DMS 273 (cell line): ENCODE results near the gene ZC3H15.
"Not testable (repeated sequence)": the region's sequence is repeated elsewhere in the genome, so short reads cannot be mapped to it uniquely, and the experiment has no call there.

Experiments
- DNase-seq: peaks from one replicate; lab custom pipeline; 2025; ENCODE audit not compliant: unreplicated experiment; lab: John Stamatoyannopoulos, UW

The ZC3H15 gene

DNA sequence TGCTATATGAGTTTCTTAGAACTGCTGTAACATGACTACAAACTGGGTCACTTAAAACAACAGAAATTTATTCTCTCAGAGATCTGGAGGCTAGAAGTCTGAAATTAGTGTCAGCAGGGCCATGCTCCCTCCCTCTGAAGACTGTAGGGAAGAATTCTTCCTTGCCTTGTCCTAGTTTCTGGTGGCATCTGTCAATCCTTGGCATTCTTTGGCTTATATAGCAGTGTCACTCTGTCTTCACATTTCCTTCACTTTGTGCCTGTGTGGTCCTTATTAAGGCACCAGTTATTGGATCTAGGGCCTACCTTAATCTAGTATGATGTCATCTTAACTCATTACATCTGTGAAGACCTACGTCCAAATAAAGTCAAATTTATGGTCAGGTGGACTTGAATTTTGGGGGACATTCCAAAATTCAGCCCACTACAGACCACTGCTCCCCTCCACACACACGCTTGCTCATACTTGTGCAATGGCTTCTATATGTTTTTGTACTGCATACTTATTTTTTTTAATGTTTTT lies 7.6 kb downstream of the ZC3H15 start:
- no peak for DNase-seq

DNA sequence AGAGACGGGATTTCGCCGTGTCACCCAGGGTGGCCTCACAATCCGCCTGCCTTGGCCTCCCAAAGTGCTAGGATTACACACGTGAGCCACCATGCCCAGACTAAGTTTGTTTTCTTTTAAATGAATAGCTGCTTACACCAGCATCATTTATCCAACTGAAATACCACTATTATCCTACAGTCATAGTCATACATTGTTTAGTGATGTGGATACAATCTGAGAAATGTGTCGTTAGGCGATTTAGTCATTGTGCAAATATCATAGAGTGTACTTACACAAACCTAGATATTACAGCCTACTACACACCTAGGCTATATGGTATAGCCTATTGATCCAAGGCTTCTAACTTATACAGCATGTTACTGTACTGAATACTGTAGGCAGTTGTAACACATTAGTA lies 10.3 kb downstream of the ZC3H15 start:
- no peak for DNase-seq

DNA sequence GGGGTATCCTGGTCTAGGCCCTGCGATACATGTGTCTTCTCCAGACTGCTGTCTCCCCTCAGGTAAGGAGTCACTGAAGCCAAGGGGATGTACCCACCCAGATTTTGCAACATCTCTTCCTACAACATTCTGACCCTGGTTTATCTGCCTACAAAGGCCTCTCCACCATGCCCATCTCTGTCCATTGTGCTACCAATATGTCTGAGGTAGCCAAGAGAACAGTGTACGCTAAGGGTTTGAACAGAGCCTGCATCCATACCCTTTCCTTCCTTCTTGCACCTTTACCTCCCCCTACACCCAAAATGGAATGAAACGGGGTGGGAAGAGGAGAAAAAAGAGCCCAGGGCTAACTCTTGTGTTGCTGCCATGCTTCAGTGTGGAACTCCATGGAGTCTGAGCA lies 11.9 kb downstream of the ZC3H15 start:
- no peak for DNase-seq

DNA sequence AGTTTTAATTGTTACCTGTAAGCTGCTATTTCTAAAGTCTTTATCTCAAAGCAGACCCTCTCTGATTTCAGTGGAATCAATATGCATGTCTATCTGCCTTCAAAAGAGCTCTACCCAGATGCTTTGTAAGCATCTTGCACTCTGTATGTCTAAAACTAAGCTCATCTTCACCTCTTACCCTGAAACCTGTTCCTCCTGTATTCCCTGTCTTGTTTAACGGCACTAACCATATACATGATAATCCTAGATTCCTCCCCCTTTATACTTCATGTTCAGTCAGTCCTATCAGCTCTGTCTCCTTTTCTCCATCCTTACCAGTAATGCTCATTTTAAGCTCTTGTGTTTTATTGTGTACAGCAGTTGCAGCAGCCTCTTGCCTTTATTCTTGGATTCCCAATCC lies 12.8 kb downstream of the ZC3H15 start:
- no peak for DNase-seq

DNA sequence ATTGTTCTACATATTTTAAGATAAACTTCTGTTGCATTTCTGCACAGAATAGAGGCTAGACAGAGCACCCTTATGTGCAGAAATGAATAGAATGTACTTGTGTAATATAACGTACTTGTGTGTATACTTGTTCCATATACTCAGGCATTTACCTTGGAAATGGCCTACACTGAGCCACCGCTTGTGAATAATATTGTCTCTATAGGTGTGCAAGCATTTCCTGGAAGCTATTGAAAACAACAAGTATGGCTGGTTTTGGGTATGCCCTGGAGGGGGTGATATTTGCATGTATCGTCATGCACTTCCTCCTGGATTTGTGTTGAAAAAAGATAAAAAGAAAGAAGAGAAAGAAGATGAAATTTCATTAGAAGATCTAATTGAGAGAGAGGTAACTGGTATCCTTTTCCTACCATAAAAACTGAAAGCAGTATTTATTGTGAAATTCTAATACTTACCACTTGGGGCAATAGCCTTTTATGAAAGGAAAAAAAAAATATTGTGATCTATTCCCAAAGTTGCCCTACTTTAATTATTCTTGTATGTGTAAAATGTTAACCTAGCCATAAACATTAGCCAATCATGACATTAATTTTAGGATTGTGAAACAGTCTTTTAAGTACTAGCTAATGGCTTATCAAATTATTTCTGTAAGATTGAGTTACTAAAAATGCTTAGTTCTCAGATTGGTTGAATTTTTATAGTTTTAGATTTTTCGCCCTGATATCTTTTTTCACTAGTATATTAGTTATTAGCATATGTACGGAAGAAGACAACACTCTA lies 18.0 kb downstream of the ZC3H15 start:
- DNase-seq = peak; percentile 47

DNA sequence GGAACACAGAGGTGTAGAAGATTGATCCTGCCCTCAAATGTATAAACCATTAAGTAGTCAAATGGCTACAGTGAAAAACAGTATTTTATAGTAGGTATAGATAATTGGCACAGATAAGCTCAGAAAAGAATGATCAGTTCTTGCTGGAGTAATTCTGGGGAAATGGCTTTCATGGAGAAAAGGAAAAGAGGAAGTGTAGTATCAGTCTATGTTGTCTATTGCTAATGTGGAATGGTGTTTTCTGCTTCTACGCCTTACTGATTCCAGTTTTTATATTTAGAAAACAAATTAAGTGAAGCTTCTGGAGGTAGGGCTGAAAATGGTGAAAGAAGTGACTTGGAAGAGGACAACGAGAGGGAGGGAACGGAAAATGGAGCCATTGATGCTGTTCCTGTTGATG lies 22.2 kb downstream of the ZC3H15 start:
- DNase-seq = no peak

DNA sequence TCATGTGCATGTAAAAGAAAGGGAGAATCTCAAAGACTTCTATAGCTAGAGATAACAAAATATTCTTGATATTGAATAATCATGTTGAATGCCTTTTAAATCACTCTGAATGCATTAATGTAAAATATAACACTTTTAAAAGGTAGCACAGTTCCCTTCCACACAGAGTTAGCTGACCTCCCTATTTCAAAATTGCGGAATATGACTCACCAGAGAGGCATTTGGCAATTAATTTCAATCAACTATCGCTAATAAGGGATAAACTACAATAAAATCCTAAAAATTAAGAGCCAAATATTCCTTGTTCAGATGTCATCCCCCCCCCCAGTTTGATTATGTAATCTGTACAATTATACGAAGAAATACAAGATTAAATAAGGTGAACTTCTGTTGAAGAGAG lies 29.3 kb downstream of the ZC3H15 start:
- DNase-seq = no peak

DNA sequence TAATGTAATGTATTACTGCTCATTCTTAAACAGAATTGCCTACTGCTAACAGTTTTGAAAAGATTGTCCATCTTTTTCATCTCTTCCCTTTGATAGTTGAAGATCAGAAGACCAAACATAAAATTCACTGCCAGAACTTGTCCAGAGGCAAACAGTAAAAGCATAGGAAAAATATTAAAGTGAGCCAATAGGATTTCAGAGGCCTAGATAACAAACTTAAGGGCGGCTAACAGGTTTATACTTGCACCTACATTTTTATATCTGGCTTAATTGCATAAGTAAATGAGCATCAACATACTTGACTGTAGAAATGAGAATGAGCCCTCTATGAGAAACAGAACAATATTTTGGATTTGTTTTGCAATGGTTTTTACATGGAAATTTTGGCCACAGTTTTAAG lies 30.3 kb downstream of the ZC3H15 start:
- DNase-seq = no peak

DNA sequence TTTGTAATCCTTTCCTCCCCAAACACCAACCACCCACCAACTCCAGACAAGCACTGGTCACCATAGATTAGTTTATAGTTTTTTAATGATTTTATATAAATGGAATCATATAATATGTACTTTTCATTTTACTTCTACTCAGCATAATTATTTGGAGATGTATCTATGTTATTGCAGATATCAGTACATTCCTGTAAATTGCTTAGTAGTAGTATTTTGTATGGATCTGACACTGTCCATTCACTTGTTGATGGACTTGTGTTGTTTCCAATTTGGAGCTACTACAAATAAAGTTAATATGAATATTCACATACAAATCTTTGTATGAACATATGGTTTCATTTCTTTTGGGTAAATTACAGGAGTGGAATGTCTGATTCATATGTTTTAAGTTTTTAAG lies 31.0 kb downstream of the ZC3H15 start:
- DNase-seq = no peak

DNA sequence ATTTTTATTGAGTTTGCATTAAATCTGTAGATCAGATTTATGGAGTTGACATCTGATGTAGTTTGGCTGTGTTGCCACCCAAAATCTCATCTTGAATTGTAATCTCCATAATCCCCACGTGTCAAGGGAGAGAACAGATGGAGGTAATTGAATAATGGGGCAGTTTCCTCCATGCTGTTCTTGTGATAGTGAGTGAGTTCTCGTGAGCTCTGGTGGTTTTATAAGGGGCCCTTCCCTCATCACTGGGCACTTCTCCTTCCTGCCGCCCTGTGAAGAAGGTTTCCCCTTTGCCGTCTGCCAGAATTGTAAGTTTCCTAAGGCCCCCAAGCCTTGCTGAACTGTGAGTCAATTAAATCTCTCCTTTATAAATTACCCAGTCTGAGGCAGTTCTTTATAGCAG lies 32.2 kb downstream of the ZC3H15 start:
- DNase-seq = peak; percentile 59

DNA sequence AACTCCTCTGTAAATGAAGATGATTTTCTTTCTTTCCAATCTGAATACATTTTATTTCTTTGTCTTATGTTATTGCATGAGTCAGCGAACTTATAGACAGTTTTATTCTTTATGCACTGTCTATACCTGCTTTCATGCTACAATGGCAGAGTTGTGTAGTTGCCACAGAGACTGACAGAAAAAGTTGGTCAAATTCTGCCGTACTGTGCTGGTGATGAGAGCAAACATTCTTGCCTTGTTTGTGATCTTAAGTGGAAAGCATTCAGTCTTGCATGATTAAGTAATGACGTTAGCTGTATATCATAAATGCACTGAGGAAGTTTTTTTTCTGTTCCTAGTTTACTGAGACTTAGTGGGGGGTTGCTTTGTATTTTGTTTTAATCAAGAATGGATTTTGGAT lies 32.9 kb downstream of the ZC3H15 start:
- DNase-seq = no peak

DNA sequence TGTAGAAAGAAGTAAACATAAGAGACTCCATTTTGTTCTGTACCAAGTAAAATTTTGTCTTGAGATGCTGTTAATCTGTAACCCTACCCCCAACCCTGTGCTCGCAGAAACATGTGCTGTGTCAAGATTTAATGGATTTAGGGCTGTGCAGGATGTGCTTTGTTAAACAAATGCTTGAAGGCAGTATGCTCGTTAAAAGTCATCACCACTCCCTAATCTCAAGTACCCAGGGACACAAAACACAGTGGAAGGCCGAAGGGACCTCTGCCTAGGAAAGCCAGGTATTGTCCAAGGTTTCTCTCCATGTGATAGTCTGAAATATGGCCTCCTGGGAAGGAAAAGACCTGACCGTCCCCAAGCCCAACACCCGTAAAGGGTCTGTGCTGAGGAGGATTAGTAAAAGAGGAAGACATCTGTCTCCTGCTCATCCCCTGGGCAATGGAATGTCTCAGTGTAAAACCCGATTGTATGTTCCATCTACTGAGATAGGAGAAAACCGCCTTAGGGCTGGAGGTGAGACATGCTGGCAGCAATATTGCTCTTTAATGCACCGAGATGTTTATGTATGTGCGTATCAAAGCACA lies 35.6 kb downstream of the ZC3H15 start:
- not testable (repeated sequence) for DNase-seq

DNA sequence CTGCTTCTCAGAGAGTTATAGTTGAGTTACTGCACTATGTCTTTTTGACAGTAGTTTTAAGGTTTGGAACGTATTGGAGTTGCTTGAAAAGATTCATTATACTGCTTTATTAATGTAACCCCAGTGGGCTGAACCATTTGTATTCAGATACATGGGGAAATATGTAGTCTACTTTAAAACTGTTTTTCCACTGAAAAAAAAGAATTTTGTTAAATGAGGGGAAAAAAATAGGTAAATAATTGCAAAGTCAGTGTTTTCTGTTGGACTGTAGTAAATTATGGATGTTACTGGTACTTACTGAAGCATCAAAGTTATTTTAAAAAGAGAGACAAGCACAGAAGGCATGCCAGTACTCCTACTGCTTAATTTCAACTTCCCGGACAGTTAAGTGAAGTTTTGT lies 36.4 kb downstream of the ZC3H15 start:
- DNase-seq = no peak

DNA sequence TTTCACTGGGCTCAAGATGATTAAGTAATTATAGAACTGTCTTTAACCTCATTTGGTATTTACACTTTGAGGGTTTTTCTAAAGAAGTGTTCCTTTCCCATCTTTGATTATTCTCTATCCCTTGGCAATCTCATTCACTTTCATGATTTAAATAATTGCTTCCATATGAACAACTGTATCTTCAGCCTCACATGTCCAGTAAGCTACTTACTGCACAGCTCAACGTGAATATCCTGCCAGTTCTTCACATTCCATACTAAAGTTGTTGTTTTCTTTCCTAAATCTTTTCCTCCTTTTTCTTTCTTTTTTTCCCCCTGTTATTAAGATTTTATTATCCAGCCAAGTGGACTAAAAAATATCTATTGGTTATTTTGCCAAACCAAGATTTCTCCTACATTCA lies 37.7 kb downstream of the ZC3H15 start:
- peak; percentile 26 for DNase-seq

DNA sequence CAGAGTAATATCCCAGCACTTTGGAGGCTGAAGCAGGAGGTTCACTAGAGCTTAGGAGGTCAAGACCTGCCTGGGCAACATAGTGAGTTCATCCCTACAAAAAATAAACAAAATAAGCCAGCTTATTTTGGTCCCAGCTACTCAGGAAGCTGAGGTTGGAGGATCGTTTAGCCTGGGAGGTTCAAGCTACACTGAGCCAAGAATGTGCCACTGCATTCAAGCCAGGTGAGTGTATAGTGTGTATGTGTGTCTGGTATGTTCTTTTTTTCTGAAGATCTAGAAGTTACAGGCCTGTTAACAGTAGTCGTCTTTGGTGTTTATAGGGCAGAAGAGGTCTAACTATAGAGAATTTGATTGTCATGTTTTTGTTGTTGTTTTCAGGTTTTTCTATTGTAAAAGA lies 40.2 kb downstream of the ZC3H15 start:
- DNase-seq = no peak

DNA sequence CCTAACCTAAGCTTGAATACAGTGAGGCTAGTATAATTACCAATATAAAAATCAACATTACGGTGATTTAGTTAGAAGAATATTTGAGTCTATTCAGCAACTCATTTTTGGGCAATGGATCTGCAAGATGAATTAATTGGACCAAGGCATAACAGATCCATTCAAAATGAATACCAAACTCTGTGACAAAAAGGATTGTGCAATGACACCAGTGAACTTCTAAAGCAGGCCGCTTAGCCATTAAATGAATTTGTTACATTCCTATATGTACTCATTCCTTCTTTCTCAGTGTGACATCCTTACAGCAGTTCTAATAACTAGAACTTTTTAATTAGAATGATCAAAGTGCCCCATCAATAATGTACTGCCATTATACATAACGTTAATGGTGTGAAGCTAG lies 44.3 kb downstream of the ZC3H15 start:
- no peak for DNase-seq

DNA sequence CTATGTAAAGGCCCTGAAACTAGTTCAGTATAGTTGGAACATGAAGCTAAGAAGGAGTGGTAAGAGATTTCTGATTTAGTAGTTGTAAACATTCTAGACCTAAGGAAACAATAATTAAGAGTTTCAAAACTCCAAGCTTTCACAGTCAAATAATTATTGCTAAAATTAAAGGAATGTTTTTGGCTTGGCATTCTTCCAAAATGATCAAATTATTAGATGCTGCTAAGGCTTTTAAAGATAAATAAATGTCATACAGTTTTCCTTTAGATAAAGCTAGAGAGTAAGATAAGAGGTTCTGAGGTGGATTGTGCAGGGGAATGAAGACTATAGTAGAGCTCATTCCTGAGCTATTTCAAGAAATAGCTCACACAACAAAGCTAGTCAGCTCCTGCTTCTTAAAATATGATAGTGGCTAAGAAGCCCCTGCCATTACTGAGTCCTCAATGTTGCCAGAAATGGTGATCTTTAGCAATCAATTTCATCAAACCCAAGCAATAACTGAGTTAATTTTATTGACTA lies 45.3 kb downstream of the ZC3H15 start:
- DNase-seq = no peak

DNA sequence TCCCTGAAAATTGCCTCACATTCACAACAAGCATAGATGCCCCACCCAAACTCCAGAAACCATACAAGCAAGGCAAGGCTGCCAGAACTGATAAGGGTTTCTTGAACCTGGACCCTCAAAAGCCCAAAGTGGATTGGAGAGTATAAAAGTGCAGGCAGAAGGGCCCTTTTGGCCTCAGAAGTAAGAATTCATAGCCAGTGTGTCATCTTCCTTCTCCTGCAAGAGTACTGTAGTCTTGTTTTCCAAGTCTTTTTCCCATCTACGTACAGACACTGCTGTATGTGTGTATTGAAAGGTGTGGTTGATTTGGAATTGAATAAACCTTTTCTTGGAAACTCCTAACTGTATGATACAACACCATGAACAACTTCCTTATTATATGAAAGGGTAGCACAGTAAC lies 46.8 kb downstream of the ZC3H15 start:
- no peak for DNase-seq

DNA sequence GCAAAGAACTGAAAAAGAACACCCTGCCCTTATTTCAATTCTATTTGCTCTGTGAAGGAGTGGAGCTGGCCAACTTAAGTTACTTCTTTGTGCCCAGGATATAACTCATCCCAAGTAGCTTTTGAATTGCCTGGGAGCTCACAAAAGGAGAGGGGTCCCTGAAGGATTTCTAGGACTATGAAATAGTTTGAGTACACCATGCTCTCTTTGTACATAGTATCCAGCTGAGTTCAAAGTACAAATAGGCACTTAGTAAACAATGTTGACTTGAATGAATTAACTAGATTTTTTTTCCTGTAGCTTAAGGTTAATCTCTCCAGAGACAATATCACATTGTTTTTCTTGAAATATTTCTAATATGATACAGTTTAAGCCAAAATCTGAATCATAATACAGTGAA lies 47.7 kb downstream of the ZC3H15 start:
- DNase-seq = no peak

DNA sequence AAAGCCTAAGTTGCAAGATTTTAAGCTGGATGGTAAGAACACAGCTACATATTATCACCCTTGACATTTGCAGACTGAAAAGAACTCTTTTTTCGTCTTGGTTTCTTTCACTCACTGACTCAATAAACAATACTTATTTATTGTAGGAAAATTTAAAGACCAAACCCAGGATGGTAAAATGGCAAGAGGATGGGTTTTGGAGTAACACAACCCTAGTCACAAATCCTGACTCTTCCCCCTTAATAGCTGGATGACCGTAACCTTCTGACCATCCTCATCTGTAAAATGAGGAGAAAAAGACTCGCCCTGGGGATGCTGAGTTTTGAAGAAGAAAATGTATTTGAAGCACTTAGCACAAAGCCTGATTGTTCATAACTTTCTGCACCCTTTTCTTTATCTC lies 48.3 kb downstream of the ZC3H15 start:
- no peak for DNase-seq

DNA sequence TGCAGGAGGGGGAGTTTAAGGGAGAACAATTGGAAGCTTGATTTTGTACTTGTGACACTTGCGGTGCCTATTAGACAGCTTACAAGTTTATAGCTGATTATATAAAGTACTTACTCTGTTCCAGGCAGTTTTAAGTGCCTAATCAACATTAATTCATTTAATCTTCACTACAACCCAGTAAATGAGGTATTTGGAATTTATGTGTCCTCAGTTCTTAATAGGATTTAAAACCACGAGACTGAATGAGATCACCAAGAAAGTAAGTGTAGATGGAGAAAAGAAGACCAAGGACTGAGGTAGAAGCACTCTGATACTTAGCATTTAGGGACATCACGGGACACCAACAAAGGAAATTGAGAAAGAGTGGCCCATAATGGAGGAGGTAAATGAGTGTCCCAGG lies 49.8 kb downstream of the ZC3H15 start:
- DNase-seq = no peak

DNA sequence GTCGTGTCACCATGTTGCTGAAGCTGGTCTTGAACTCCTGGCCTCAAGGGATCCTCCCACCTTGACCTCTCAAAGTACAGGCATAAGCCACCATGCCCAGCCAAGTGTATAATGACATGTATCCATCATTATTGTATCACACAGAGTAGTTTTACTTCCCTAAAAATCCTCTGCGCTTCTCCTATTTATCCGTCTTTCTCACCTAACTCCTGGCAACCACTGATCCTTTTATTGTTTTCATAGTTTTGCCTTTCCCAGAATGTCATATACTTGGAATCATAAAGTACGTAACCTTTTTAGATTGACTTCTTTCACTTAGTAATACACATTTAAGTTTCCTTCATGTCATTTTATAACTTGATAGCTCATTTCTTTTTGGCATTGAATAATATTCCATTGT lies 51.0 kb downstream of the ZC3H15 start:
- no peak for DNase-seq

DNA sequence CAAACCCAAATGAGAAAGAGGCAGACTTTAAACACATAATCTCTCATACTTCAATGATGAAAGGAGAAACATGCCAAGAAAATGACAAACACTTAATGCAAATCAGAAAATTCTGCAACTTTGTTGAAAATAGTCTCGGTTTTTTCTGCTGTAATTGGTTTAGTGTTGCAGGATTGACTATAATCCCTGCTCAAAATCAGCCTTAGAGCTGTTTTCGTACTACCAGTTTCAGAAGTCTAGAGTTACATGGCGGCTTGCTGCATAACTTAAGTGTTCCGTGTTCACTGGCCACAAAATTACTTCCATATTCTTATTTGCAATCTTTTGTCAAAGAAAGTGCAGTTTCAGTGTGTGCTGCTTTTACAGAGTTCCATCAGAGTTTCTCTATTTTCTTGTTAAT lies 54.9 kb downstream of the ZC3H15 start:
- DNase-seq = no peak
